ENCODE measurements around the gene GNB5.
"Not testable (repeated sequence)": the region's sequence is repeated elsewhere in the genome, so short reads cannot be mapped to it uniquely, and the experiment has no call there.

Gene GNB5

GRCh38 chr15:52109559-52110451, 81.4 kb downstream of the GNB5 start:
- DNase-seq = no peak

- no peak for DNase-seq
Measured at GRCh38 chr15:52107238-52107637, 84.0 kb downstream of the GNB5 start.

- DNase-seq = no peak
Measured at GRCh38 chr15:52106641-52107040, 84.6 kb downstream of the GNB5 start.

- DNase-seq = no peak
Measured at GRCh38 chr15:52105846-52106245, 85.3 kb downstream of the GNB5 start.

GRCh38 chr15:52104532-52105004, 86.6 kb downstream of the GNB5 start:
- no peak for DNase-seq

GRCh38 chr15:52103217-52104207, 87.7 kb downstream of the GNB5 start:
- no peak for DNase-seq

GRCh38 chr15:52102463-52102862, 88.7 kb downstream of the GNB5 start:
- no peak for DNase-seq

- DNase-seq = no peak
Measured at GRCh38 chr15:52101542-52102323, 89.5 kb downstream of the GNB5 start.

GRCh38 chr15:52100807-52101442, 90.3 kb downstream of the GNB5 start:
- peak; percentile 65 for DNase-seq

- no peak for DNase-seq
Measured at GRCh38 chr15:52099651-52100272, 91.4 kb downstream of the GNB5 start.

- DNase-seq = no peak
Measured at GRCh38 chr15:52098323-52098722, 92.9 kb downstream of the GNB5 start.

- DNase-seq = no peak
Measured at GRCh38 chr15:52097180-52097579, 94.0 kb downstream of the GNB5 start.

- not testable (repeated sequence) for DNase-seq
Measured at GRCh38 chr15:52096536-52096935, 94.7 kb downstream of the GNB5 start.

- DNase-seq = no peak
Measured at GRCh38 chr15:52095597-52096262, 95.5 kb downstream of the GNB5 start.

GRCh38 chr15:52094811-52095584, 96.2 kb downstream of the GNB5 start:
- no peak for DNase-seq

- DNase-seq = no peak
Measured at GRCh38 chr15:52093539-52094510, 97.4 kb downstream of the GNB5 start.

GRCh38 chr15:52093167-52093538, 98.0 kb downstream of the GNB5 start:
- no peak for DNase-seq

- no peak for DNase-seq
Measured at GRCh38 chr15:52090193-52090592, 101.0 kb downstream of the GNB5 start.

All from CD4-positive, alpha-beta T cell treated with Interleukin-15 for 1 hour (primary cell).